A549 treated with AZD9567 at 1 μM for 4 hours (cell line): ENCODE results near the gene C21orf58. TPM values are rescaled to one million over a fixed set of nuclear protein-coding genes. Genes with fewer than 3 reads are reported as not detected.

Experiments used
- total RNA-seq: library from RNA; stranded (reverse); fragments of 200-300 nt; extraction: Qiagen RNA extraction; gene quantifications from 5 replicates; pipeline ENCODE4 v1.2.3, GENCODE V29; 2022; ENCODE audit not compliant: insufficient read depth

C21orf58 gene
- 4.5 to 6.4 TPM (median 5.7 TPM) in 5 replicates for total RNA-seq

GRCh38 chr21:46323710-46324389, at the start of gene C21orf58, which contains the start of gene PCNT:
TSS of gene C21orf58 (minus strand) at chr21:46323870. CDS start at chr21:46322738, 1,132 bp downstream.
TSS of gene PCNT (plus strand) at chr21:46324156. CDS start at chr21:46324229, 73 bp downstream.

GRCh38 chr21:46285761-46286647, 37.7 kb downstream of the C21orf58 start, which contains the start of gene YBEY:
TSS of gene YBEY (plus strand) at chr21:46286342. CDS start at chr21:46286914, 572 bp downstream.

GRCh38 chr21:46285206-46285661, 38.4 kb downstream of the C21orf58 start, which contains the start of gene MCM3AP:
TSS of gene MCM3AP (minus strand) at chr21:46285611. CDS start at chr21:46285286, 325 bp downstream.

Other genes starting within 250 kb of the C21orf58 start
- 7.6 to 17.3 TPM (median 16.6 TPM) in 5 replicates for gene COL6A2, start 225.8 kb downstream of the C21orf58 start, total RNA-seq
- gene FTCD, start 168.3 kb downstream of the C21orf58 start, total RNA-seq = 0.13 TPM in 1 of 5 replicates, not detected in the others
- 0.14 to 0.27 TPM (median 0.17 TPM) in 4 of 5 replicates, not detected in the other for gene SPATC1L, start 139.4 kb downstream of the C21orf58 start, total RNA-seq
- 12.2 to 17.1 TPM (median 16.1 TPM) in 5 replicates for gene LSS, start 95.1 kb downstream of the C21orf58 start, total RNA-seq
- 32.7 to 41.1 TPM (median 39.1 TPM) in 5 replicates for gene MCM3AP, start 38.3 kb downstream of the C21orf58 start, total RNA-seq
- 10.3 to 28.5 TPM (median 27.2 TPM) in 5 replicates for gene YBEY, start 37.5 kb downstream of the C21orf58 start, total RNA-seq
- gene PCNT, start 286 bp upstream of the C21orf58 start, total RNA-seq = 10.2 to 16.2 TPM (median 14.2 TPM) in 5 replicates
- 10.3 to 15.5 TPM (median 13.7 TPM) in 5 replicates for gene DIP2A, start 135.0 kb upstream of the C21orf58 start, total RNA-seq